GM12875 (cell line): ENCODE measurements around the gene IQGAP3.

Experiments
- H3K4me3 ChIP-seq: one replicate; pipeline ENCODE4 v1.5.1; 2011; ENCODE audit warnings: low read depth, low read length, control low read depth
- CTCF ChIP-seq: IDR thresholded peaks from 2 replicates; pipeline ENCODE4 v1.5.1; 2011; ENCODE audit warnings: low read depth, mild to moderate bottlenecking, control low read depth, inconsistent platforms, low read length, moderate library complexity, borderline replicate concordance; ENCODE audit not compliant: insufficient read depth

Gene IQGAP3

GRCh38 chr1:156487862-156488261 is 84.5 kb downstream of the IQGAP3 start:
- no peak for TF ChIP-seq CTCF
- peak overlapping the region; percentile 38 for H3K4me3 ChIP-seq

- TF ChIP-seq CTCF, result no peak
- no peak overlapping the region for H3K4me3 ChIP-seq
These were observed 85.7 kb downstream of the IQGAP3 start for GRCh38 chr1:156486421-156487344.

DNA sequence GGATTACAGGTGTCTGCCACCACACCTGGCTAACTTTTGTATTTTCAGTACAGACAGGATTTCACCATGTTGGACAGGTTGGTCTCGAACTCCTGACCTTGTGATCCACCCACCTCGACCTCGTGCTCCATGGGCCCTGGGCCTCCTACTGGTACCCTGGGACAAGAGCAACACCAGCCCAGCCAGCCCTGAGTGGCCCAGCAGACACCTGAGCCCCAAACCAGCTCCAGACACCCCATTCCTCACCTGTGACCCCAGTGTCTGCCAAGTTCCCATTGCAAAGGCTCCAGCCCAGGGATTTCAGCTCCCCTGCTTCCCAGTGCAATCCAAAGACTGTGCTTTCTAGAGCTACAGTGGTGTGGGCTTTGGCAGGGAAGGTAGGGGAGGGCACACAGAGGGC is 86.4 kb downstream of the IQGAP3 start:
- no peak for TF ChIP-seq CTCF
- no peak overlapping the region for H3K4me3 ChIP-seq

- no peak overlapping the region for H3K4me3 ChIP-seq
- TF ChIP-seq CTCF, result no peak
These were observed 87.8 kb downstream of the IQGAP3 start for GRCh38 chr1:156484480-156485058.

GRCh38 chr1:156483397-156483796 is 89.0 kb downstream of the IQGAP3 start:
- TF ChIP-seq CTCF, result no peak
- H3K4me3 ChIP-seq, result no peak overlapping the region

GRCh38 chr1:156482276-156482675 is 90.1 kb downstream of the IQGAP3 start:
- H3K4me3 ChIP-seq, result no peak overlapping the region
- TF ChIP-seq CTCF, result no peak

DNA sequence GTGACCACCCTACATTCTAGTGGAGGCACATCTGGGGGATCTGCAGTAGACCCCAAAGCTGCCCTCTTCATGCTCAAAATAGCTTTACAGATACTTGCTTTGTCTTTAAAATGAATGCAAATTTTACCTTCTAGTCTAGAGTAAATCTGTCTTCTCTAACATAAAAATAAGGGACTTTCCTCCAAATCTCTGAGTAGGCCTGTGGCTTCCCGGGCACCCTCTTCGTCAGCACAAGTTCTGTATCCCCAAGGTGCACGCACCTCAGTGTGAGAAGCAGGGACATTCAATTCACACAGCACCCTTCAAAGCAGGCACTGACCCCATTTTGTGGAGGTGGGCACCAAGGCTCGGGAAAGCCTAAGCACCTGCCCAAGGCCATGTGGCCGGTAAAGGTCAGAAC is 90.8 kb downstream of the IQGAP3 start:
- H3K4me3 ChIP-seq, result no peak overlapping the region
- no peak for TF ChIP-seq CTCF
